Tibial nerve (tissue), 4 donors: Measurements from ENCODE around the gene RAB1A.

Experiments used
- CTCF ChIP-seq, 5 experiments: fragments of 200-600 bp in 3 of 5; fragments of 450-650 bp in 2 of 5; sonication (generic) in 3 of 5; IDR thresholded peaks; one replicate each; pipeline ENCODE4 v1.5.1; 2016 to 2019; ENCODE audit warnings: antibody characterized with exemption in 5 of 5, mild to moderate bottlenecking in 3 of 5, moderate library complexity in 2 of 5
- EP300 ChIP-seq, 2 donors: sonication (generic); formaldehyde crosslinking; IDR thresholded peaks; one replicate each; pipeline ENCODE4 v1.6.1; 2017; ENCODE audit warnings: antibody characterized with exemption in 2 of 2, mild to moderate bottlenecking in 1 of 2

GRCh38 chr2:65075605-65076344 lies 54.1 kb downstream of the RAB1A start:
- TF ChIP-seq CTCF (IDR thresholded peaks at IDR 0.05): no peak
- no peak for TF ChIP-seq EP300 (IDR thresholded peaks at IDR 0.05)
